IMR-90 (cell line): ENCODE data around the gene CEBPG.

Source experiments
- CEBPB ChIP-seq: IDR thresholded peaks from 2 replicates; pipeline ENCODE4 v1.6.1; 2012; ENCODE audit warnings: low read depth, low read length, improper control_type of control experiment
- CTCF ChIP-seq: conservative IDR thresholded peaks from 2 replicates; pipeline ENCODE4 v1.5.1; 2012; ENCODE audit warnings: mild to moderate bottlenecking, low read depth, low read length, improper control_type of control experiment
- MAFK ChIP-seq: IDR thresholded peaks from 2 replicates; pipeline ENCODE4 v1.6.1; 2012; ENCODE audit warnings: low read depth, low read length, improper control_type of control experiment
- POLR2A ChIP-seq: IDR thresholded peaks from 2 replicates; pipeline ENCODE4 v1.6.1; 2012; ENCODE audit warnings: mild to moderate bottlenecking, low read depth, low read length
- RAD21 ChIP-seq: IDR thresholded peaks from 2 replicates; pipeline ENCODE4 v1.6.1; 2012; ENCODE audit warnings: low read length, improper control_type of control experiment
- SMC3 ChIP-seq: fragments of 150-350 bp; IDR thresholded peaks from 2 replicates; pipeline ENCODE4 v1.6.1; 2016; ENCODE audit warnings: low read depth, mild to moderate bottlenecking, antibody characterized with exemption, low read length, moderate library complexity

- TF ChIP-seq SMC3 (no peak), CTCF (no peak), POLR2A (no peak), MAFK (no peak), RAD21 (no peak), CEBPB (no peak)
Observed at GRCh38 chr19:33412601-33413425, 39.3 kb downstream of the CEBPG start.
